Fibroblast of skin of right biceps (primary cell): ENCODE measurements around the gene ID4.
A peak's percentile ranks its signal among the peaks of the same experiment; 100 is the strongest.

Experiments
- DNase-seq: peaks from one replicate; pipeline ENCODE4 v3.0.0-alpha.2; 2013

Gene ID4, protein sequence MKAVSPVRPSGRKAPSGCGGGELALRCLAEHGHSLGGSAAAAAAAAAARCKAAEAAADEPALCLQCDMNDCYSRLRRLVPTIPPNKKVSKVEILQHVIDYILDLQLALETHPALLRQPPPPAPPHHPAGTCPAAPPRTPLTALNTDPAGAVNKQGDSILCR

GRCh38 chr6:19836799-19837510 lies at the start of gene ID4:
Gene ID4, plus strand, starts transcription at chr6:19837370. Its CDS starts 385 bp downstream, at chr6:19837755.
- DNase-seq = peak; percentile 99

DNA sequence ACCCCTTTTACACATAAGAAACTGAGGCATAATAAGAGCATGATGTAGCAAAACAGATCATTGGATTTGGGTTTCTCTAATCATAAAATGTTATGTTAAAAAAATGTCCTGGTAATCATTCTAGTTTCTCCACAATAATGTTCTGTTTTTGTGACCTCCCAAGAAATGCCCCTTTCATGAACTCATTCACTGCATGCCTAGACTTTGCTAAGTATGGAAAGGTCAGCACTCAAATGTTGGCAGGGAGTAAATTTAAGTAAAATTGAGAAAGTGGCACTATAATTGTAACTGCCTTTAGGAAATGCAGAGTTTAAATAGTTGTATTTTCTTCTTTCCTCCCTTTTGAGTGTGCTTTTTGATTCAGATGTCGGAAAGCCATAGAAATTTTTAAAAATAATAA lies 48.5 kb upstream of the ID4 start:
- no peak for DNase-seq

DNA sequence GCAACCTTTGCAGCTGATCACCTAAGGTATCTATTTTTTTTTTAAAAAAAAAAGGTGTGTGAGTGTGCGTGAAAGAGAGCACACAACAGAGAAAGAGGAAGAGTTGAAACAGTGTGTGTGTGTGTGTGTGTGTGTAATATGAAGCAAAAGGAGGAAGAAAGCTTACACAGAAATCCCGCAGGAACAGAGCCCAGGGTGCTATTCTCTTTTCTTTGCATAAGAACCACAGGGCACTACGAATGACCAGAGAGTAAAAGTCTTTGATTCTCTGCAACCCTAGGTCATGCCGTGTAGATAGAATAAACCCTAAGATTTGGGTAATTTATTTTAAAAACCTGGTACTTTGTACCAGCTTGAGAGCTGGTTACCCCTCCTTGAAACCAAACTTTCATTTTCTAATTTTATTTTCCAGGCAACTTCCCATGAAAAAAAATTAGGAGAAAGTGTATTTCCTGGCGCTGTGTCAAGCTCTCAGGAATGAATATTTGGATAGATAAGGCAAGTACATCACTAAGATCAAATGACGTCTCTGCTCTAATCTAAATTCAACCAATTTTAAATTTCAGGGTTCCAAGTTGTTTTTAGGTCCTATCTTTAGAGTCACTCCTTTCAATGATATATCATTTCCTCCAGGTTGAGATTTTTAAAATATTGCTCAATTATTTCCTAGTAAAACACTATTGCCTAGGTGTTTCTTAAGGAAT lies 47.9 kb upstream of the ID4 start:
- peak; percentile 23 for DNase-seq

- DNase-seq = no peak
These were observed 45.9 kb upstream of the ID4 start for GRCh38 chr6:19791267-19791666.

DNA sequence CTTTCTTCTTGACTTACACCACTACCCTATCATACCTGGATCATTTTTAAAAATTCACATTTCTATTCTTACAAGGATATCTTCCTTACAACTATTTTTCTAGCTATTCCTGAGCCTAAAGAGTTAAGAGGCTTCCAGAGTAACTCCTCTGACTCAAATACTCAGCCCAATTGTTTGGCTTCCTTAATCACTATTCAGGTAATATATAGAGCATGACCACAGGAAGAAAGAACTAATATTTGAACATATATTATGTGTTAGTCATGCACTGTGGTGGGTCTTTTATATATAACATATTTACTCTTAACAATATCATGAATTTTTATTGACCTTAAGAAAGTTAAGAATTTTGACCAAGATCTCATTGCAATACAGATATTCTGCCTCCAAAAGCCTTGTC lies 42.0 kb upstream of the ID4 start:
- peak; percentile 71 for DNase-seq

- DNase-seq = no peak
These were observed 40.7 kb upstream of the ID4 start for GRCh38 chr6:19796452-19796851.

DNA sequence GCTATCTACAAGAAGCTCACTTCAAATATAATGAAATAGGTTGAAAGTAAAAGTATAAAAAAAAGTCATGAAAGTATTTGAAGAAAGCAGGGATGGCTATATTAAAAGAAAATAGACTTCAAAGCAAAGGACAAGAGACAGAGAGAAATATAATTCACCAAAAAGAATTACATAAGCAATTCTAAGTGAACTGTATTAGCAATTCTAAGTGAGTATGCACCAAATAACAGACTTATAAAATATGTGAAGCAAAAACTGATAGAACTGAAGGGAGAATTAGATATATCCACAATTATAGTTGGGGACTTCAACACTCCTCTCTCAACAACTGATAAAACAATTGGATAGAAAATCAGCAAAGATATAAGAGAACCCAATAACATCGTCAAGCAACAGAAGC lies 38.8 kb upstream of the ID4 start:
- DNase-seq = no peak

- DNase-seq = no peak
These were observed 34.5 kb upstream of the ID4 start for GRCh38 chr6:19802656-19803055.

- peak; percentile 43 for DNase-seq
These were observed 33.6 kb upstream of the ID4 start for GRCh38 chr6:19803331-19804204.

DNA sequence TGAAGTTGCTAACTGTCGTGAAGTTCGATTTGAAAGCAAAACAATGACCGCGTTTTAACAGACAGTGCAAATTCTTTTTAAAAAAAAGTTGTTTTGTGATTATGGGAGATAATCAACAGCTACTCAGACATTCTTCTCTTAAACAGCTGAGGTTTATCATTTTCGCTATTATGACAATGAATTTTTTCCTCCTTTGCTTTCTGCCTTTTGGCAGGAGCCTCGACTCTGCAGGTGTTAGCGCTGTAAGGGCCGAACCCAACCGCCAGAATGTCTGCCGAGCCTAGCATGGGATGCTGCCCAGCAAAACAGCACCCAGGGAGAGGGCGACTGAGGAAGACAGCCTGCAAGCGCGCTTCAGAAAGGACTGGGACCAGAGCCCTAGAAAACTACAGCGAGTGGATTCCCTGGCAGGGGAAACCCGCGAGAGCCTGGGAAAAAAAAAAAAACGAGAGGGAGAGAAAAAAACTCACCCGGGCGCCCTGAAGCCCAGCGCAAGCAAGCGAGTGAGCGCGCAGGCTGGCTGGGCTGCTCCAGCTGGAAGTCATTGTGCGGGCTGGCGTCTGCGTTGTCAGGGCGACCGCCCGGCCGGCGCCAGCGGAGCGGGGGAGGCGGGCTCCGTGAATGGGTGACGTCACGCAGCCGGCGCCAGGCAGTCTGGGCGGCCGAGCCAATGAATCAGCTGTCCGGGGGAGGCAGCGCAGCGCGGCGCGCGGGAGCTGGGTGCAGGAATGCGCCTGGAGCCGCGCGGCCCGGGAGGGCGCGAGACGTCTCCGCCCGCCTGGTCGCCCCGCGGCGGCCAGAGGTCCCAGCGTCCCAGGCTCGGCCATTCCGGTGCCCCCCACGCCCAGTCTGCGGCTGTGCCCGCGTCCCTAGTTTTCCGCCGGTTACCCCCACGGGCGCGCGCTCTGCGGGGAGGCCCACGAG lies 32.7 kb upstream of the ID4 start:
- DNase-seq = peak; percentile 98

DNA sequence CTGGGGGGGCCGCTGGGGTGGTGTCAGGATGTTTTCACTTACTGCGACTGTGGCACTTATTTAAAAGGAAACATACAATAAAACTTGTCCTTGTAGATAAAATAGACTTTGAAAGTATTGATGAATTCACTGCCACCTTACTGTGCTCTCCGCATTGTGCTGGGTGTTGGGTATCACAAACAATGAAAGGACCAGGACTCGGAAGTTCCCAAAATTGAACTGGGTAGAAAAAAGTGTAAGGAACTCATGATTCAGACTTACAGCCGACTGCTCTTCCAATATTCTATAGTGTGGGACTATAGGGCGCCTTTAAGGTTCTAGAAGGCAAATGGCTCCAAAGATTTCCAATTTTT lies 32.1 kb upstream of the ID4 start:
- peak; percentile 61 for DNase-seq

DNA sequence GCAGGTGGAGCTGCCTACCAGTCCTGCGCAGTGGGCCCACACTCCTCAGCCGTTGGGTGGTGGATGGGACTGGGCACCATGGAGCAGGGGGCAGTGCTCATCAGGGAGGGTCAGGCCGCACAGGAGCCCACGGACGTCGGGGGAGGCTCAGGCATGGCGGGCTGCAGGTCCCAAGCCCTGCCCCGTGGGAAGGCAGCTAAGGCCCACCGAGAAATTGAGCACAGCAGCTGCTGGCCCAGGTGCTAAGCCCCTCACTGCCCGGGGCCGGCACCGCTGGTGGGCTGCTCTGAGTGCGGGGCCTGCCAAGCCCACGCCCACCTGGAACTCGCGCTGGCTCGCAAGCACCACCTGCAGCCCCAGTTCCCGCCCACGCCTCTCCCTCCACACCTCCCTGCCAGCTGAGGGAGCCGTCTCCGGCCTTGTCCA lies 30.2 kb upstream of the ID4 start:
- no peak for DNase-seq

- no peak for DNase-seq
These were observed 25.6 kb upstream of the ID4 start for GRCh38 chr6:19811397-19812079.

DNA sequence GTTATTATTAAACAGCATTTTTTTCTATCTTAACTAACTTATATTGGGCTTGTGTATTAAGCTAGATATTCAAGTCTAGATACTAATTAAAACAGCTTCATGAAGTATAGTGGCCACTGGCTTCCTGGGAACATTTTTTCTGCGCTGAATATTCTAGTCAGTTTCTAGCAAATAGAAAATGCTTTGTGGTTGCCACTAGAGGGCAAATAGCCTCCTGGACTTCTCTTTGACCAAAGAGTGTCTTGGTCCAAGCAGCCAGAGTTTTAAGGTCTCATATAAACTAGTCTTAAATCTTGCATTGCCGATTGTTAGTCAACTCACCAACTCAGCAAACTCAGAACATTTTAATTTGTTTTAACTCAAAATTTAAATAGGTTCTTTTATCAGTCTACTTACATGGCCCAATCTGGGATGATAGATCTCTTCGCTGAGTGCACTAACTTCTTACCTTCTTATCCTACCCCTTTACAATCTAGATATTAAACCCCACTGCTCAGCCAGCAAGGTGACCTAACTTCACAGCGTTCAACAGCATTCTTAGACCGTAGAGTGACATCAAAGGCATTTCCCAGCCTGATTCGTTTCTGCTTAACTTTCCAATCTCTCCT lies 24.6 kb upstream of the ID4 start:
- peak; percentile 45 for DNase-seq

DNA sequence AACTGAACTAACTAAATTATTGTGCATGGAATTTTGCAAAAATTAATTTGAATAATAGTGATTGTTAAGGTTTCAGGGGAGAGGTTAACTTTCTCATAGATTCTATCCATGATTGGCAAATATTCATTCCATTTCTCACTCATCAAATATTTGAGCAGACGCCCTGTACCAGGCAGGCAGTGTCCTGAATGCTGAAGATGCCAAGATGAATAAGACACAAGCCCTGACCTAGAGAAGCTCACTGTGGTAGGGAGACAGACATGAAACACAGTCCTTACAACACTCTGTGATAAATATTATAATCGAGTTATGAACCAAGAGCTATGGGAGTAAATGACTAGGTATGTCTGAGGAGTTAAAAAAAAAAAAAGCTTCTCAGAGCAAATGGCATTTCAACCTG lies 18.4 kb upstream of the ID4 start:
- no peak for DNase-seq

DNA sequence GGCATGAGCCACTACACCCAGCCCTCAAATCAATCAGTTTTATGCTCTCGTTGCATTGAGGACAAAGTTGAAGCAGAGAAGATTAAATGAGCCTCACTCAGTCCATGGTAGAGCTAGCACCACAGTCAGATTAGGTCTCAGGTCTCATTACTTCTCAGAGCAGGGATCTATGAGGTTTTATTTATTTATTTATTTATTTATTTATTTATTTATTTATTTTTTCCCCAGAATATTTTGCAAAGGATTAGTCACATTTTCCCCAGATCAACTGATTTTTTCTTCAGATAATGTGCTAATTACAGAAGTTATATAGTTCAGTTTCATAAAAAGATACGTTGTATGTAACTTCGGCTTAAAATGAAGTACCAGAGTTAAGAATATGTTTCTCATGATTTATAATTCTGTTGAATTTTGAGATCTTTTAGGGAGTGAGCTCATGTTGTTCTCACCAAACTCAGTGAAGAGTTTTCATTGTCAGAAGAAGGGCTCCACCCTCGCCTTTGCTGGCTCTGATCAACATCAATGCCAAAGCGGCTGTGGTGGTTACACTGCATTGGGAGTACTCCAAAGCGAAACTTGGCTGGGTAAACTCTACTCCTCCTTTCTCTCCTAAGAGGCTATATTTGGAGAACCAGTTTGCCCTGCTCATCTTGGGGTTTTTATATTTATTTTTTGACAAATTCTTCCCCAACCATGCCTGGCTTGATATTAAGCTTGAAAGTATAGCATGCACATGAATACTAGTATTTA lies 12.9 kb upstream of the ID4 start:
- no peak for DNase-seq

DNA sequence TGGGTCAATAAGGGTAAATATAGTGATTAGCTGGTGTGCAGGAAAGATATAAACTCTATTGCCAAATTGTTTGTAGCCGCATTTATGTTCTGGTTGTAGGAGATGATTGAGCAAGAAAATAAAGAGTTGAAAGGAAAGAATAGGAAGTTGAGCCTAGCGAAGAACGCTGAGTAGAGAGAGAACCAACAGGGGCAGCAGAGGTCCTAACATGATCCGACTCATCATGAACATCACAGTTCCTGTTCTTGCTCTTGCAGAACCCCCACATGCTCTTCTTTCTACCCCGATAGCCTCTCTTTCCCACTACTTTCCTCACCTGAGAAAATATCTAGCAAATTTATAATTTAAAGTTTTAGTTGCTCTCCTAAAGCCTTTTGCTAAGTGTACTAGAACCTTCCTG lies 9.9 kb upstream of the ID4 start:
- no peak for DNase-seq

GRCh38 chr6:19827903-19828302 lies 9.3 kb upstream of the ID4 start:
- DNase-seq = no peak

DNA sequence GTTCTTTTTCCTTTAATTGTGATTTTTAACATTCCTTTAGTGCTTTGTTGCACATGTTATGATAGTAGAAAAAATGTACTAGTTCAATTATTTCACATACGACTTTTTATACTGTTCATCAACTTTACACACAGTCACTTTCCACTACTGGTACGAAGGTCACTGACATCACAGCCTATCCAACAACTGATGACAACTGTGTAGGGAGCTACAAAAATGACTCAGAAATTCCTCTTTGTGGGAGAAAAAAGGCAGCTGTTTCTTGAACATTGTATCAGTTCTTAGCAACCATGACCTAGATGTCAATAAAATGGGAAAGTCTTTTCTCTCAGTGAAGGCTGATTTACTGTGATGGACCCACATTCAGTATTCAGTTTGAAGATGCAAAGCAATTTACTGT lies 7.0 kb upstream of the ID4 start:
- peak; percentile 77 for DNase-seq

DNA sequence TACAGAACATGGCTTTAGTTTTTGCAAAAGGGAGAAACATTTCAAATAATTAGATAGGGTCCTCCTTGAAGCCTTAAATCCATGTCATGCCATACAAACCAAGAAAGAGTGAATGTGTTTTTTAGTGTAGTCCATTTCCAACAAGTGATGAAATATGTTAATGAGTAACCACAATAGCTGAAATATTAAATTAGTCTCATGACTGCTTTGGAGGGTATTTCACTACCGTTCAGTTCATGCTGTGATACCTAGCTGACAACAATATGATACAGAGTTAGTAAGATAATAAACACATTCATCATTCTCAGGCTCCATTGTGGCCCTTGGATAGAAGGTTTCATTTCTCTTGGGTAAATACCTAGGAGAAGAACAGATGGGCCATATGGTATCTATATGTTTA lies 5.8 kb upstream of the ID4 start:
- no peak for DNase-seq
